ENCODE measurements around the gene SDK2. TPM values are rescaled to one million over a fixed set of nuclear protein-coding genes. Genes with fewer than 3 reads are reported as not detected.

SDK2 gene
- polyA plus RNA-seq, 2 of the 4 experiments (the other 2 are of a cell fraction) = 0.36 to 0.57 TPM

- ATAC-seq (no peak), FAIRE-seq (no peak), DNase-seq (ENCODE audit: low read depth in 1 of 2, low spot score in 1 of 2) (no peak)
- Histone ChIP-seq H3K4me2 (no peak overlapping the region), H3K4me3 (no peak overlapping the region), H3K4me1 (no peaks in the 10 kb centered on the region), H3K27ac (no peak overlapping the region), H3K9me3 (no peaks in the 10 kb centered on the region)
- CTCF ChIA-PET = interaction anchor here (1.3 kb wide), 1 partner anchor 11 kb away, joined by 3 read pairs; no protein-coding TSS in a partner anchor
- TF ChIP-seq, protein P1, sequence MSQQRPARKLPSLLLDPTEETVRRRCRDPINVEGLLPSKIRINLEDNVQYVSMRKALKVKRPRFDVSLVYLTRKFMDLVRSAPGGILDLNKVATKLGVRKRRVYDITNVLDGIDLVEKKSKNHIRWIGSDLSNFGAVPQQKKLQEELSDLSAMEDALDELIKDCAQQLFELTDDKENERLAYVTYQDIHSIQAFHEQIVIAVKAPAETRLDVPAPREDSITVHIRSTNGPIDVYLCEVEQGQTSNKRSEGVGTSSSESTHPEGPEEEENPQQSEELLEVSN (IDR thresholded peaks at IDR 0.05; ENCODE audit: borderline replicate concordance, low read depth) = no peak
- TF ChIP-seq NPAS2 (CRISPR knock-in tag; IDR thresholded peaks at IDR 0.05; ENCODE audit: borderline replicate concordance) = no peak
- TF ChIP-seq PHF8 (IDR thresholded peaks at IDR 0.05; ENCODE audit: borderline replicate concordance, low read depth) = no peak
- TF ChIP-seq MAZ (IDR thresholded peaks at IDR 0.05; ENCODE audit: borderline replicate concordance, low read depth, low read length) = no peak
- no peak for TF ChIP-seq ZFP36 (IDR thresholded peaks at IDR 0.05; ENCODE audit: borderline replicate concordance, partially characterized antibody)
- no peak for TF ChIP-seq POLR2A (IDR thresholded peaks at IDR 0.05; ENCODE audit: low read length)
- no peak for TF ChIP-seq CBX2 (IDR thresholded peaks at IDR 0.05; ENCODE audit: borderline replicate concordance, low read depth)
- POLR2A ChIA-PET = no interaction called here
- 16% methylated on average over 1 of the region's 1 CpG for WGBS (ENCODE audit: missing lambda C conversion rate)
These were observed 19.4 kb upstream of the SDK2 start for GRCh38 chr17:73663614-73664013.

- no peak overlapping the region for H3K27ac ChIP-seq
- ChIA-PET POLR2A (no interaction called here), CTCF (interaction anchor here (1.2 to 3.3 kb wide), 5 partner anchors 9 to 185 kb away, joined by 3 to 12 read pairs (median 3); no protein-coding TSS in a partner anchor)
- ATAC-seq = no peak
- H3K4me1 ChIP-seq = peaks cover 8% of the 10 kb centered on the region; the same call in 1 of the 3 replicates
- TF ChIP-seq FOSB (CRISPR knock-in tag; IDR thresholded peaks at IDR 0.05) (no peak), SMC3 (IDR thresholded peaks at IDR 0.05) (no peak), MAZ (IDR thresholded peaks at IDR 0.05; ENCODE audit: borderline replicate concordance, low read depth, low read length) (no peak), ZFP36 (IDR thresholded peaks at IDR 0.05; ENCODE audit: borderline replicate concordance, partially characterized antibody) (no peak), ZC3H11A (IDR thresholded peaks at IDR 0.05) (no peak), RAD21 (conservative IDR thresholded peaks at IDR 0.05 in 1 of 2, IDR thresholded peaks at IDR 0.05 in 1 of 2) (no peak)
- TF ChIP-seq, protein P2, sequence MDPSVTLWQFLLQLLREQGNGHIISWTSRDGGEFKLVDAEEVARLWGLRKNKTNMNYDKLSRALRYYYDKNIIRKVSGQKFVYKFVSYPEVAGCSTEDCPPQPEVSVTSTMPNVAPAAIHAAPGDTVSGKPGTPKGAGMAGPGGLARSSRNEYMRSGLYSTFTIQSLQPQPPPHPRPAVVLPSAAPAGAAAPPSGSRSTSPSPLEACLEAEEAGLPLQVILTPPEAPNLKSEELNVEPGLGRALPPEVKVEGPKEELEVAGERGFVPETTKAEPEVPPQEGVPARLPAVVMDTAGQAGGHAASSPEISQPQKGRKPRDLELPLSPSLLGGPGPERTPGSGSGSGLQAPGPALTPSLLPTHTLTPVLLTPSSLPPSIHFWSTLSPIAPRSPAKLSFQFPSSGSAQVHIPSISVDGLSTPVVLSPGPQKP (IDR thresholded peaks at IDR 0.05; ENCODE audit: low read depth, low read length) = no peak
- DNase-seq (ENCODE audit: low read depth in 1 of 2, low spot score in 1 of 2) = no peak
- 41% methylated on average over 5 of the region's 5 CpGs for WGBS (ENCODE audit: missing lambda C conversion rate)
- FAIRE-seq = no peak
- H3K4me2 ChIP-seq = no peak overlapping the region
- peaks cover 4% of the 10 kb centered on the region; the same call in 1 of the 3 replicates for H3K9me3 ChIP-seq
- no peak overlapping the region for H3K4me3 ChIP-seq
These were observed 16.1 kb upstream of the SDK2 start for GRCh38 chr17:73660366-73660765.

GRCh38 chr17:73658821-73659515, 14.7 kb upstream of the SDK2 start:
- H3K9me3 ChIP-seq = peaks cover 16% of the 10 kb centered on the region
- no peak overlapping the region for H3K4me3 ChIP-seq
- 75% methylated on average over 12 of the region's 12 CpGs for WGBS (ENCODE audit: missing lambda C conversion rate)
- no peak for DNase-seq (ENCODE audit: low read depth in 1 of 2, low spot score in 1 of 2)
- H3K27ac ChIP-seq = no peak overlapping the region
- ChIA-PET POLR2A (no interaction called here), CTCF (interaction anchor here (0.7 to 3.3 kb wide), 4 partner anchors 8 to 230 kb away, joined by 3 to 12 read pairs (median 4); no protein-coding TSS in a partner anchor)
- FAIRE-seq = no peak
- no peak for TF ChIP-seq HOXB5 (CRISPR knock-in tag; IDR thresholded peaks at IDR 0.05)
- TF ChIP-seq HEYL (CRISPR knock-in tag; IDR thresholded peaks at IDR 0.05) = no peak
- TF ChIP-seq GATA3 (IDR thresholded peaks at IDR 0.05; ENCODE audit: borderline replicate concordance) = no peak
- peaks cover 8% of the 10 kb centered on the region; the same call in 1 of the 3 replicates for H3K4me1 ChIP-seq
- no peak for ATAC-seq
- H3K4me2 ChIP-seq = no peak overlapping the region

DNA sequence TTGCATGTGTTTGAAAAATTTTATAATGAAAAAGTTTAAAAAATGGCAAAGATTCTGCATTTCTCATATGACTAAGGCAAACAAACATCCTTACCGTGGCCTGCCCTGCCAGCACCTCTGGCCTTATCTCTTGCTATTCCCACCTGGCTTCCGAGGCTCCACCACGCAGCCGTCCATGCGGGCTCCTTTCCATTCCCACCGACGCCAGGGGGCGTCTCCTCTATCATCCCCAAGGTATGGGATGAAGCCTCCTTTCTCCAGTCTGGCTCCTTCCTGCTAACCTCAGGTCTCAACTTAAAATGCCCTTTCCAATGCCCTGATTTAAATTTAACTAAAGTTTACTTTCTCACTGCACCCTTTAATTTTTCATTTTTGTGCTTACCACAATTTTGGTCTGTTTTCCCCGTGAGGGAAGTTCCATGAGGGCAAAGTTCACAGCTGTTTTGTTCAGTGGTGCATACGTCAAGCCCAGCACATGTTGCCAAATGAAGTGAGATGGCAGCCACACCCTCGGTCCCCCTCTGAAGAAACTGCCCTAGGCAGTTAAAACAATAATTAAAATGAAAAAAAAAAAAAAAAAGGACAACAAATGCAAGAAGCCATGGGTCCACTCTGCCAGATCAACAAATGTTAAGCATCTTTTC, 13.3 kb upstream of the SDK2 start:
- DNase-seq (ENCODE audit: low read depth in 1 of 2, low spot score in 1 of 2) (peak; percentile 70 to 72), FAIRE-seq (peak; percentile 90), ATAC-seq (peak; percentile 94 to 99)
- whole genome bisulfite sequencing (ENCODE audit: missing lambda C conversion rate) = 8% methylated on average over 11 of the region's 11 CpGs
- POLR2A ChIA-PET = no interaction called here
- peaks cover 27% of the 10 kb centered on the region for H3K9me3 ChIP-seq
- peak overlapping the region; percentile 38 for H3K4me2 ChIP-seq
- H3K4me1 ChIP-seq = peaks cover 8% of the 10 kb centered on the region; the same call in 1 of the 3 replicates
- CTCF ChIA-PET = interaction anchor here (0.5 to 1.6 kb wide), 17 partner anchors 9 to 738 kb away, joined by 3 to 8 read pairs (median 4); no protein-coding TSS in a partner anchor
- no peak overlapping the region for H3K4me3 ChIP-seq
- H3K27ac ChIP-seq = peak overlapping the region; percentile 12 to 27; a peak in 2 of 6 replicates
- TF ChIP-seq, protein P3, sequence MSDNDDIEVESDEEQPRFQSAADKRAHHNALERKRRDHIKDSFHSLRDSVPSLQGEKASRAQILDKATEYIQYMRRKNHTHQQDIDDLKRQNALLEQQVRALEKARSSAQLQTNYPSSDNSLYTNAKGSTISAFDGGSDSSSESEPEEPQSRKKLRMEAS (IDR thresholded peaks at IDR 0.05) = peak; percentile 68
- TF ChIP-seq CBX8 (IDR thresholded peaks at IDR 0.05) = no peak
- TF ChIP-seq RAD21 (conservative IDR thresholded peaks at IDR 0.05 in 1 of 2, IDR thresholded peaks at IDR 0.05 in 1 of 2) = peak; percentile 77 to 79
- TF ChIP-seq SMC3 (IDR thresholded peaks at IDR 0.05) = peak; percentile 94
- TF ChIP-seq CTCF (IDR thresholded peaks at IDR 0.05) = peak; percentile 85
- TF ChIP-seq, protein P1 (IDR thresholded peaks at IDR 0.05; ENCODE audit: borderline replicate concordance, low read depth) = no peak
- TF ChIP-seq HMGXB4 (CRISPR knock-in tag; IDR thresholded peaks at IDR 0.05; ENCODE audit: borderline replicate concordance) = no peak
- TF ChIP-seq POLR2AphosphoS2 (conservative IDR thresholded peaks at IDR 0.05; ENCODE audit: low read length) = no peak
- TF ChIP-seq HEYL (CRISPR knock-in tag; IDR thresholded peaks at IDR 0.05) = no peak

Measured in A549 (cell line).